Caki2 (cell line): ENCODE data around the gene FRK. TPM values are rescaled to one million over a fixed set of nuclear protein-coding genes. Genes with fewer than 3 reads are reported as not detected.
"Not testable (repeated sequence)": the region's sequence is repeated elsewhere in the genome, so short reads cannot be mapped to it uniquely, and the experiment has no call there.

Experiments used
- DNase-seq: peaks from one replicate; pipeline ENCODE4 v3.0.0-alpha.2; 2015; ENCODE audit warnings: low read depth
- in situ Hi-C: cut with HindIII; loops from 2 replicates; pipeline ENCODE4 v1.10.0; 2016; ENCODE audit warnings: low sequenced_read_pairs, low pct_unique_long_range_greater_than_20kb, mixed read lengths
- total RNA-seq: library from RNA; depleted of rRNA; stranded (reverse); fragments of >200 nt; shearing (Covaris generic); gene quantifications from 2 replicates; pipeline ENCODE4 v1.2.3, GENCODE V29; 2014; ENCODE audit warnings: low replicate concordance

FRK gene
- total RNA-seq, 1 experiment from 2014 or later = 5.0 TPM

DNA sequence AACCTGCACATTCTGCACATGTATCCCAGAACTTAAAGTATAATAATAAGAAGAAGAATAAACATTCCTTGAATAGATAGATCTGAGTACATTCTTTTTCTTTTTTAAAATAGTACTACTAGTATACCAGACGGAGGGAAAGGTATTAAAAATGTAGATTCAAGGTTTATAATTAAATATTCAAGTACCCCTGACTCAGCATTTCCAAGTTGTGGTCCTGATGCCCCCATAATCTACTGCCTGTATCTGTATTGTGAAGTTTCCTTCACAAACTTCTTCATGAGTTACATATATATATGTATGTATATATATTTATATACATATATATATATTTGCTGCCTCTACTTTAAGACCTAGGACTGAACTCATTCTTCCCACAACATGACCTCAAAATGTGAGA is 14.0 kb downstream of the FRK start:
- DNase-seq = no peak
- in situ Hi-C loops = no loop called here

- in situ Hi-C loops, DNase-seq: not testable (repeated sequence)
Observed at GRCh38 chr6:116046272-116046671, 14.4 kb downstream of the FRK start.

DNA sequence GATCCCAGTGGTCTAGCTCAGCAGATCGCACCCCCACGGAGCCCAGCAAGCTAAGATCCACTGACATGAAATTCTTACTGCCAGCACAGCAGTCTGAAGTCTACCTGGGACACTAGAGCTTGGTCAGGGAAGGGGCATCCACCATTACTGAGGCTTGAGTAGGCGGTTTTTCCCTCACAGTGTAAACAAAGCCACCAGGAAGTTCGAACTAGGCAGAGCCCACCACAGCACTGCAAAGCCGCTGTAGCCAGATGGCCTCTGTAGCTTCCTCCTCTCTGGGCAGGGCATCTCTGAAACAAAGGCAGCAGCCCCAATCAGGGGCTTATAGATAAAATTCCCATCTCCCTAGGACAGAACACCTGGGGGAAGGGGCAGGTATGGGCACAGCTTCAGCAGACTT is 18.8 kb downstream of the FRK start:
- in situ Hi-C loops = no loop called here
- no peak for DNase-seq

- no peak for DNase-seq
- in situ Hi-C loops = no loop called here
Observed at GRCh38 chr6:116040993-116041392, 19.7 kb downstream of the FRK start.

GRCh38 chr6:116036885-116037284 is 23.8 kb downstream of the FRK start:
- DNase-seq = no peak
- in situ Hi-C loops = no loop called here

GRCh38 chr6:116036075-116036773 is 24.5 kb downstream of the FRK start:
- DNase-seq = no peak
- in situ Hi-C loops = no loop called here

- DNase-seq = no peak
- in situ Hi-C loops = no loop called here
Observed at GRCh38 chr6:116035616-116036015, 25.1 kb downstream of the FRK start.

DNA sequence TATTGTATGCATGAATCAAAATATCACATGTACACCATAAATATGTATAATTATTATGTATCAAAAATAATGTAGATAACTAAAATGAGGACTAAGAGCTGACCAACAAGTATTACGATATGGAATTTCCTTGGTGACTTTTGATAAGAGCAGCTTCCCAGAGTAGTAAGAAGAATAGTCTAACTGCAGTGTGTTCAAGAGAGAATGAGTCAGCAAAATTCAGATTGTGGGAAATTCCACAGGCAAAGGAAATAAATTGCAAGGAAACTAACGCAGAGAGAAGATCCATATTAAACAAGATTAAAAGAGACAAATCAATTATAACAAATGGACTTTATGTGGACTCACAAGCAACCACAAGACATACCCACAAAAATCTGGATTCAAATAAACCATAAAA is 26.4 kb downstream of the FRK start:
- in situ Hi-C loops = no loop called here
- peak; percentile 52 for DNase-seq

- in situ Hi-C loops = no loop called here
- DNase-seq = no peak
Observed at GRCh38 chr6:116033687-116034303, 26.9 kb downstream of the FRK start.

DNA sequence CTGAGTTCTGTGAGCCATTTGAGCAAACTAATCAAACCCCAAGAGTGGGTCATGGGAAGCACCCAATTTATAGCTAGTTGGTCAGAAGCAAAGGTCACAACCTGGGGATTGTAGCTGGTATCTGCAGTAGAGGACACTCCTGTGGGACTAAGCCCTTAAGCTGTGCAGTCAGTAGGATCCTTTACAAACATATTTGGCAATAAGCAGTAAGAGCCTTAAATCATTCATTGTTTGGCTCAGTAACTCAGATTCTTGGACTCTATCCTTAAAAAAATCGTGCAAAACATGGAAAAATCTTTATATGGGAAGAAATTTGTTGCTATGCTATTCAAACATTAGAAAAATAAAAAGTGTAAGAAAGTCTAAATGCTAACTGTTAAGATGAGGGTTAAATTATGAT is 29.9 kb downstream of the FRK start:
- no peak for DNase-seq
- in situ Hi-C loops = no loop called here

DNA sequence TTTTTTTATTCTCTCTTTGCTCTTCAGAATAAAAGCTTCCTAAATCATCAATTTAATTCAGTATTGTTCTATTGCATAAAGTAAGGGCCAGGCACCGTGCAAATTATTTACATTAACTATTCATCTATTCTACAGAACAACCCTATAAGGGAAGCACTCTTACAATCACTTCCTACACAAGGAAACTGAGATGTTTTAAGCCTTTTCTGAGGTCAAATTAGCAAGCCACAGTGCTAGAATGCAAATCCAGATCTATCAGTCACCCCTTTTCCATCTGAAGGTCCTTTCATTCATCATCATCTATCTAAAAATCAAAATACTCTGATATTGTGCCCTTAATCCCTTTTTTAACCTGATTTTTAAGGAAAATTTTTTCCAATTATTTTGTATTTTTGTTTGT is 31.2 kb downstream of the FRK start:
- in situ Hi-C loops = no loop called here
- no peak for DNase-seq

DNA sequence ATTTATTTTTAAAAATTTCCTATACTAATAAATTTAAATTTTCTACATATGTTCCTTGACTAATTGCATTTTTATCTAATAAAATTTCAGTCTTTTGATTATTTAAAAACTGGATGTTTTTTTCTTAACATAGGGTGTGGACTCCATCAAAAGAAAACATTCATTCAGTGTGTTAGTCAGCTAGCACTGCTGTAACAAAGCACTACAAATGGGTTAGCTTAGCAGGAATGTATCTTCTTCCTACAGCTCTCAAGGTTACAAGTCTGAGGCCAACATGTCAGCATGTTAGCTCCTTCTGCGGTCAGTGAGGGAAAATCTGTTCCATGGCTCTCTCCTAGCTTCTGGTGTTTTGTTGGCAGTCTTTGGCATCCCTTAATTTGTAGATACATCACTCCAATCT is 32.5 kb downstream of the FRK start:
- no peak for DNase-seq
- in situ Hi-C loops = no loop called here

- no peak for DNase-seq
- in situ Hi-C loops = no loop called here
Observed at GRCh38 chr6:116027801-116028200, 32.9 kb downstream of the FRK start.

DNA sequence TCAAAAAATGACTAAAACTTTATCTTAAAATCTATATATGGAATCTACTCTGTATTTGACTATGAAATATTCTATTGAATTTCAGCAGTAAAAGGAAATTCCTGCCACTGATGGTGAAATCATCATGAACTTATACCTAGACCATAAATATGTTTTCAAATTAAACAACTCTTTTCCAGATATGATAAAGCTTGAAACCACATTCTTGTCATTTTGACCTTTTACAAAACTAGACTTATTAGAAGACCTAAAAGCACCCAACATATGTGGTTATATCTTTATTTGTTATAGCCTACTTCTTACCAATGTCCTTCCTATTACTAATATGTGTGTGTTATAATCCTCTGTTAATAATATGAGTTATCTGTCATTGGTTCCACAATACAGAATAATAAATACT is 35.3 kb downstream of the FRK start:
- in situ Hi-C loops = no loop called here
- no peak for DNase-seq

DNA sequence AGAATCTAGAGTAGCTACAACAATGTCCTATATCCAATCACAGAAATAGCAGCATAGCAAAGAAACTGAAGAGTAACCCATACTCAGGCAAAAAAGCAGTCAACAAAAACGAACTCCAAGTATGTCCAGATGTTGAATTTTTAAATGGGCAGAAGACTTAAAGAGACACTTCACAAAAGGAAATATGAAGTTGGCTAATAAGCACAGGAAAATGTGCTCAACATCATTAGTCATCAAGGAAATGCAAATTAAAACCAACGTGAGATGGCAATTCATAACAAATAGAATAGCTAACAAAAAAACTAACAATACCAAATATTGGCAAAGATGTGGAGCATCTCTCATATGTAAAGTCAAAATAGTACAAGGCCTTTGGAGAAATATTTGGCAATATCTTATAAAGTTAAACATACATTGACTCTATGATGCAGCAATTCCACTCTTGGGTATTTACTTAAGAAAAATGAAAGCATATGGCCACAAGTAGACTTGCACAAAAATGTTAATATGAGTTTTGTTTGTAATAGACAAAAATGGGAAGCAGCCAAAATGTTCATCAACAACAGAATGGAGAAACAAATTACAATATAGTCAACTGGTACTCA is 37.7 kb downstream of the FRK start:
- no peak for DNase-seq
- in situ Hi-C loops = no loop called here

- no peak for DNase-seq
- in situ Hi-C loops = no loop called here
Observed at GRCh38 chr6:116020738-116021137, 40.0 kb downstream of the FRK start.

- in situ Hi-C loops = loop anchor here (10.0 kb wide), 1 partner anchor 45 kb away; the partner anchor contains the start of gene FRK
- DNase-seq = no peak
Observed at GRCh38 chr6:116019428-116019827, 41.3 kb downstream of the FRK start.

- in situ Hi-C loops = loop anchor here (10.0 kb wide), 1 partner anchor 46 kb away; the partner anchor contains the start of gene FRK
- no peak for DNase-seq
Observed at GRCh38 chr6:116018976-116019375, 41.7 kb downstream of the FRK start.

- no peak for DNase-seq
- in situ Hi-C loops = loop anchor here (10.0 kb wide), 1 partner anchor 47 kb away; the partner anchor contains the start of gene FRK
Observed at GRCh38 chr6:116017546-116018295, 43.0 kb downstream of the FRK start.
